ENCODE measurements around the gene CECR2.

GRCh38 chr22:17475318-17476230, 106.3 kb downstream of the CECR2 start:
- no peak for TF ChIP-seq CTCF (IDR thresholded peaks at IDR 0.05; ENCODE audit: insufficient read depth, low read length)
- no peak for TF ChIP-seq GABPA (IDR thresholded peaks at IDR 0.05; ENCODE audit: low read depth)
- TF ChIP-seq SPI1 (IDR thresholded peaks at IDR 0.05; ENCODE audit: borderline replicate concordance, low read depth) = no peak
